H1 (cell line): ENCODE results near the gene MPZ.

Source experiments
- POLR2A ChIP-seq, 2 experiments: IDR thresholded peaks; 1 replicate in 1 of 2; 2 replicates in 1 of 2; pipeline ENCODE4 v1.6.1; 2011; ENCODE audit warnings: low read depth in 2 of 2, low read length in 2 of 2, mild to moderate bottlenecking in 2 of 2; ENCODE audit errors: control extremely low read depth in 1 of 2
- SP1 ChIP-seq: IDR thresholded peaks from 2 replicates; pipeline ENCODE4 v1.6.1; 2011; ENCODE audit warnings: low read depth, low read length
- TF ChIP-seq, protein P1 (sequence below), 3 experiments: IDR thresholded peaks; 1 replicate in 2 of 3; 2 replicates in 1 of 3; pipeline versions ENCODE4 v1.5.1 to v1.6.1; 2011; ENCODE audit warnings: low read length in 3 of 3, mild to moderate bottlenecking in 3 of 3, inconsistent platforms in 2 of 3, low read depth in 1 of 3, moderate library complexity in 1 of 3; ENCODE audit not compliant: insufficient read depth in 1 of 3; ENCODE audit errors: control extremely low read depth in 1 of 3

DNA sequence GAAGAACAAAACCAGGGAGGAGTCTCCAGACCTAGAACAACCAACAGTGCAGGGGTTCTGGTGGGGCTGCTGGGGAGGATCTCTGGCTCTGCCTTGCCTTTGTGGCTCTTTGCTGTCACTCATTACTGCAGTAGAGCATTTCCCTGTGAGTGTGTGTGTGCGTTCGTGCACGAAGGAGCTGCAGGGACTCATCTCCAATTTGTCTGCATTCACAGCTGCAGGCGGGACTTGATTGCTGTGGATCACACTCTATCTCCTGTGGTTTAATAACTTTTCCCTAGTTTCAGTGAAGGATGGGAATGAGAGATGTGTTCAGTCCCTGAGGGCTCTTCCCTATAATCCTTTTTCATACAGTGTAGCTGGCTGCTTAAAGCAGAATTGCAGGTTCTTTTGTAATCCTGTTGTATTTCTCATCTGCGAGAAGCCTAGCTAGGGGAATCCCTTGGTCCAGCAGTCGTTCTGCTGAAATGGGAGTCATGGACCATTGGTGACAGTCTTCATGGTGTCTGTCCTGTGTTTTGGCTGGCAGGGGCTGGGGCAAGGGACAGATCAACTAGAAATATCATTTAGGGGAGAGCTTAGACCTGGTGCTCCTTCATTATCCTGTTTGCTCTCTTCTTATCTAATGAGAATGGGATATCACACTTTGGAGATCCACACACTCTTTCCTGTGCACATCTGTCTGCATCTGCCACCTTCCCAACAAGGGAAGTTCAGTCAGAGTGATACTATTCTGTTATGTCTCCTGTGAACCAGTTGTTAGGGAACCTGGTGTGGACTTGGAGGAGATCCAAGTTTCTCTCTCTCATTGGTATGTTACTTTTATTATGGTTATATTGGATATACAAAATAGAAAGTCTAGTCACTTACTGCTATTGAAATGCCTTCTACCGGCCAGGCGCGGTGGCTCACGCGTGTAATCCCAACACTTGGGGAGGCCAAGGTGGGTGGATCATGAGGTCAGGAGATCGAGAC, 48.2 kb downstream of the MPZ start:
- TF ChIP-seq, protein P1, sequence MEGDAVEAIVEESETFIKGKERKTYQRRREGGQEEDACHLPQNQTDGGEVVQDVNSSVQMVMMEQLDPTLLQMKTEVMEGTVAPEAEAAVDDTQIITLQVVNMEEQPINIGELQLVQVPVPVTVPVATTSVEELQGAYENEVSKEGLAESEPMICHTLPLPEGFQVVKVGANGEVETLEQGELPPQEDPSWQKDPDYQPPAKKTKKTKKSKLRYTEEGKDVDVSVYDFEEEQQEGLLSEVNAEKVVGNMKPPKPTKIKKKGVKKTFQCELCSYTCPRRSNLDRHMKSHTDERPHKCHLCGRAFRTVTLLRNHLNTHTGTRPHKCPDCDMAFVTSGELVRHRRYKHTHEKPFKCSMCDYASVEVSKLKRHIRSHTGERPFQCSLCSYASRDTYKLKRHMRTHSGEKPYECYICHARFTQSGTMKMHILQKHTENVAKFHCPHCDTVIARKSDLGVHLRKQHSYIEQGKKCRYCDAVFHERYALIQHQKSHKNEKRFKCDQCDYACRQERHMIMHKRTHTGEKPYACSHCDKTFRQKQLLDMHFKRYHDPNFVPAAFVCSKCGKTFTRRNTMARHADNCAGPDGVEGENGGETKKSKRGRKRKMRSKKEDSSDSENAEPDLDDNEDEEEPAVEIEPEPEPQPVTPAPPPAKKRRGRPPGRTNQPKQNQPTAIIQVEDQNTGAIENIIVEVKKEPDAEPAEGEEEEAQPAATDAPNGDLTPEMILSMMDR (IDR thresholded peaks at IDR 0.05; ENCODE audit: control extremely low read depth in 1 of 3, insufficient read depth in 1 of 3, low read depth in 1 of 3, low read length in 3 of 3) = no peak
- no peak for TF ChIP-seq SP1
- no peak for TF ChIP-seq POLR2A (IDR thresholded peaks at IDR 0.05; ENCODE audit: control extremely low read depth in 1 of 2, low read depth in 2 of 2, low read length in 2 of 2)
